Thyroid gland (tissue), 4 donors: ENCODE measurements around the gene GAS7.

Experiments used
- CTCF ChIP-seq, 6 experiments: fragments of 200-600 bp in 3 of 6; fragments of 450-650 bp in 3 of 6; sonication (generic) in 3 of 6; IDR thresholded peaks; one replicate each; pipeline ENCODE4 v1.5.1; 2016 to 2019; ENCODE audit warnings: antibody characterized with exemption in 6 of 6, mild to moderate bottlenecking in 2 of 6, inconsistent platforms in 1 of 6, moderate library complexity in 1 of 6
- POLR2A ChIP-seq, 2 donors: fragments of 450-650 bp; IDR thresholded peaks; one replicate each; pipeline ENCODE4 v1.6.1; 2017; ENCODE audit warnings: antibody characterized with exemption in 2 of 2, mild to moderate bottlenecking in 2 of 2, moderate library complexity in 1 of 2

- TF ChIP-seq CTCF (IDR thresholded peaks at IDR 0.05) (no peak), POLR2A (IDR thresholded peaks at IDR 0.05) (no peak)
These were observed 166.1 kb downstream of the GAS7 start for GRCh38 chr17:10032118-10032852.
